K562 (cell line): Measurements from ENCODE around the gene AP2M1. TPM values are rescaled to one million over a fixed set of nuclear protein-coding genes. Genes with fewer than 3 reads are reported as not detected.

ENCODE experiments used
- ARHGAP35 ChIP-seq: fragments of 450-650 bp; IDR thresholded peaks from 2 replicates; pipeline ENCODE4 v1.6.1; 2018; ENCODE audit not compliant: partially characterized antibody
- ARID3A ChIP-seq: IDR thresholded peaks from 2 replicates; pipeline ENCODE4 v1.6.1; 2012; ENCODE audit warnings: low read depth, low read length, improper control_type of control experiment, borderline replicate concordance
- COPS2 ChIP-seq: fragments of 450-650 bp; conservative IDR thresholded peaks from 2 replicates; pipeline ENCODE4 v1.6.1; 2016; ENCODE audit warnings: mild to moderate bottlenecking, moderate library complexity
- CUX1 ChIP-seq: fragments of 200-800 bp; sonication (Bioruptor generic); IDR thresholded peaks from 2 replicates; pipeline ENCODE4 v1.6.1; 2016; ENCODE audit warnings: missing genetic modification characterization, missing compliant biosample characterization
- ETV5 ChIP-seq: sonication (generic); formaldehyde crosslinking; IDR thresholded peaks from 2 replicates; pipeline ENCODE4 v1.4.0; 2020; ENCODE audit warnings: low read depth, mild to moderate bottlenecking, missing genetic modification reagents
- EWSR1 ChIP-seq: fragments of 450-650 bp; IDR thresholded peaks from 2 replicates; pipeline ENCODE4 v1.6.1; 2018; ENCODE audit warnings: borderline replicate concordance, mild to moderate bottlenecking, low read depth, moderate library complexity; ENCODE audit not compliant: partially characterized antibody
- FOXK2 ChIP-seq, 2 experiments: fragments of 450-650 bp; IDR thresholded peaks in 1 of 2; conservative IDR thresholded peaks in 1 of 2; 2 replicates each; pipeline ENCODE4 v1.6.1; 2016; ENCODE audit warnings: low read depth in 2 of 2, mild to moderate bottlenecking in 1 of 2
- MAFF ChIP-seq: IDR thresholded peaks from 2 replicates; pipeline ENCODE4 v1.6.1; 2012; ENCODE audit warnings: low read length, improper control_type of control experiment
- TCF7L2 ChIP-seq: fragments of 150-350 bp; IDR thresholded peaks from 2 replicates; pipeline ENCODE4 v1.6.1; 2016; ENCODE audit warnings: low read depth, mild to moderate bottlenecking, low read length, moderate library complexity
- THAP12 ChIP-seq: fragments of 250-450 bp; sonication (Bioruptor Pico); IDR thresholded peaks from 2 replicates; pipeline ENCODE4 v1.9.0; 2021; ENCODE audit warnings: mild to moderate bottlenecking, inconsistent platforms
- TRIM28 ChIP-seq: fragments of 450-650 bp; IDR thresholded peaks from 2 replicates; pipeline ENCODE4 v1.6.1; 2017
- polyA plus RNA-seq, 8 experiments: library from polyadenylated mRNA; depleted of rRNA in 4 of 8; stranded (reverse) in 5 of 8; unstranded in 3 of 8; fragments of >200 nt; fragmentation: Nextera tagmentation in 2 of 8; fragmentation: Illumina TruSeq in 1 of 8; extraction: Ambion mirVana in 2 of 8; extraction: Trizol in 1 of 8; gene quantifications; 2 replicates each; pipeline versions ENCODE4 v1.2.1 to v1.2.3, GENCODE V29; 2011 to 2014; ENCODE audit warnings: inconsistent platforms in 1 of 8, missing spikeins in 1 of 8
- total RNA-seq, 7 experiments: library from RNA; depleted of rRNA in 6 of 7; stranded (reverse); fragments of >200 nt in 6 of 7; fragmentation: Illumina TruSeq in 2 of 7; extraction: Trizol in 2 of 7; gene quantifications; 2 replicates each; pipeline versions ENCODE4 v1.2.1 to v1.2.3, GENCODE V29; 2011 to 2021; ENCODE audit warnings: low replicate concordance in 1 of 7
- TF ChIP-seq, protein P1 (sequence below): fragments of 250-450 bp; sonication (Bioruptor Pico); IDR thresholded peaks from 2 replicates; pipeline ENCODE4 v1.4.0; 2020; ENCODE audit warnings: mild to moderate bottlenecking, moderate library complexity

The AP2M1 gene
- total and polyA plus RNA-seq, 9 of the 15 experiments (the other 6 are each of a cell fraction or from before 2014, with no cell fraction given): 118 to 505 (median 296) TPM

DNA sequence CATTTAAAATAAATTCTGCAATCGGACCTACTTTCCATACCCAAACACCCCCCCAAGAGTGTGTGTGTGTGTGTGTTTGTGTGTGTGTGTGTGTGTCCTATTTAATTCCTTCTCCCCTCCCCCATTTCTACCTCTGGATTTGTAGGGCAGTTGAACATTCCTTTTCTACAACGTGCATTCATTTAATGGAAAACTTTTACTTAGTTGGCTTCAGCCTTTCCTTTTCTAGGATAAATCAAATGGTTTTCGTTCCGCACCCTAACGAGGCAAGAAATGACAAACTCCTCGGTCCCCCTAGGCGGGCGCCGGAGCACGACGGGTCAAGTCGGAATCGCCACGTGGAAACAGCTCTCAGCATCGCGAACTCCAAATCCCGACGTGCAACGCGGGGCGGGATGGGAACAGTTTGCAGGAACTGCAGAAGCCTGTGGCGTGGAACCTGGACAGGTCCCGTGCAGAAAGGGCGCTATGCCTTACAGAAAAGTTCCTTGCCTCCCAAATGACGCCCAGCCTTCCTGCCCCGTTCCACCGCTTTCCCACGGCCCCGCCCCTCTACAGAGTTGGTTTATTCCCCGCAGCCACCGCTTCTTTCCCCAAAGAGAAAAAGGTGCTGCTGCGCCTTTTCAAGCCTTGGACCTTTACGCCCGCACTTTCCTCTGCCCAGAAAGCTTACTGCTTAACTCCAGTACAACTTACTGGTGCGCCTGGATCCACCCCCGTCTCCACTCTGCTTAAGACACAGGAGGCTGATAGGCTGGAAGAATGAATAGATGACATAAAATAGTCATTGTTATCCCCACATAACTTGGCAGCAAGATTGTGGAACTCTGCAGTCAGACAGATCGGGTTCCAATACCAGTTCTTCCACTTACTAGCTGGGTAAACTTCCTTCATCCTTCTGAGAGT, 40.6 kb upstream of the AP2M1 start (continued):
- TF ChIP-seq CUX1 (CRISPR knock-in tag): no peak
- TF ChIP-seq ETV5: peak; percentile 70
- no peak for TF ChIP-seq COPS2
- TF ChIP-seq THAP12 (CRISPR knock-in tag): no peak
- TF ChIP-seq, protein P1, sequence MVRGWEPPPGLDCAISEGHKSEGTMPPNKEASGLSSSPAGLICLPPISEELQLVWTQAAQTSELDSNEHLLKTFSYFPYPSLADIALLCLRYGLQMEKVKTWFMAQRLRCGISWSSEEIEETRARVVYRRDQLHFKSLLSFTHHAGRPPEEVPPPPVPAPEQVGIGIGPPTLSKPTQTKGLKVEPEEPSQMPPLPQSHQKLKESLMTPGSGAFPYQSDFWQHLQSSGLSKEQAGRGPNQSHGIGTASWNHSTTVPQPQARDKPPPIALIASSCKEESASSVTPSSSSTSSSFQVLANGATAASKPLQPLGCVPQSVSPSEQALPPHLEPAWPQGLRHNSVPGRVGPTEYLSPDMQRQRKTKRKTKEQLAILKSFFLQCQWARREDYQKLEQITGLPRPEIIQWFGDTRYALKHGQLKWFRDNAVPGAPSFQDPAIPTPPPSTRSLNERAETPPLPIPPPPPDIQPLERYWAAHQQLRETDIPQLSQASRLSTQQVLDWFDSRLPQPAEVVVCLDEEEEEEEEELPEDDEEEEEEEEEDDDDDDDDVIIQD (CRISPR knock-in tag): no peak
- 0 out of 4 replicates have a peak, but pooled peaks of 1 of the 2 experiments have one; percentile 21 for TF ChIP-seq FOXK2 (conservative IDR thresholded peaks at IDR 0.05 in 1 of 2, IDR thresholded peaks at IDR 0.05 in 1 of 2; ENCODE audit: low read depth in 2 of 2)
- TF ChIP-seq ARID3A: no peak
- TF ChIP-seq MAFF: no peak
- no peak for TF ChIP-seq TRIM28
- no peak for TF ChIP-seq ARHGAP35
- no peak for TF ChIP-seq TCF7L2
- no peak for TF ChIP-seq EWSR1
